Hematopoietic multipotent progenitor cell treated with erythropoietin and hydrocortisone succinate and interleukin-3 and kit ligand, for 8 days (in vitro differentiated cells): Measurements from ENCODE around the gene BTBD9.

Source experiments
- DNase-seq: peaks from one replicate; pipeline ENCODE4 v3.0.0-alpha.2; 2015

Gene BTBD9

DNA sequence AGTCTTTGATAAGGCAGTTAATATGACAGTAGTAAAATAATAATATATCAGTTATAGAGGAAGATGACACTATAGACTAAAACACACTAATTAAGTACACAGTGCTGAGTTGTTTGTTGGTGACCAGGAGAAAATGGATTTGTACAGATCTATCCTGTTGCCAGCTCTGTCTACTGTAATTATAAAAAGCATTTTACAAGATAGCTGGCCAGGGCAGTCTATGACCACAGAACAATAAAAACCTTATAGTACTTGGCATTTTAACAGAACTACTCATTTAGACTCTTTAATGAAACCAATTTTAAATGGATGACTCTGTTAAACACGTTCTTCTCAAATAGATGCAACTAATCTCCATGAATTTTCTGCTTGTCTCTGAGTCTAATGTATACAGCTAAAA is 367.5 kb downstream of the BTBD9 start:
- DNase-seq, result no peak

DNA sequence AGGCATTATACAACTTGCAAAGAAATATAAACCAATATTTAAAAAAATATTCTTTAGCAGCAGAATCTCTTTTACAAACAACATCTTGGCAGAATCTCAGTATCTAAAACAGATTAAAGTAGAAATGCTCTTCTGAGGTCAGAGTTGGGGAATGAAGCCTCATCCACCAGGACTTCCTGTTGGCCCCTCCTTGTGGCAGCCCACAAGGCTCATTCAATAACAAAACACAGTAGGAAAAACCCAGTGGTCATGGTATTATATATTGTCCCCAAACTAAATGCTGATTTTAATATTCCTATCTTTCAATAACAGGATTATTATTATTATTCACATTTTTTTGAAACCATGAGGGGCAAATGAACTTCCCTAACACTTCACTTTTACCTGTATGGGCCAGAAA is 368.6 kb downstream of the BTBD9 start:
- no peak for DNase-seq

DNA sequence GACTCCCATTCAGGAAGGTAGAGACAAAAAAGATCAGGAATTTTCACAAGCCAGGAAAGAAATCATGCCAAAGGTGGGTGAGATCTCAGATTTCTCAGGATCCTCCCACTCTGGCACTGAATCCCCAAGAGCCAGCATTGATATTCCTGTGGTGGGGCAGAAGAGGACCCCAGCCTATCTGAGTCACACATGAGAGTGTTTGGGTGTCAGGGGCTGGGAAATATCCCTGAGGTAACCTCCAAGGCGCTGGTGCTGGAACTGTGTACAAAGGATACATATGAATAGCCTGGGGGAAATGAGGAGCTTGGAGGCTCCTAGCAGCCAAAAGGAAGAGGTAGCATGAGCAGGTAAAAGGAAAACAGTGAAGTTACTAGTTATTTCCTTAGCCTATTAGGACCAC is 369.4 kb downstream of the BTBD9 start:
- DNase-seq, result no peak

DNA sequence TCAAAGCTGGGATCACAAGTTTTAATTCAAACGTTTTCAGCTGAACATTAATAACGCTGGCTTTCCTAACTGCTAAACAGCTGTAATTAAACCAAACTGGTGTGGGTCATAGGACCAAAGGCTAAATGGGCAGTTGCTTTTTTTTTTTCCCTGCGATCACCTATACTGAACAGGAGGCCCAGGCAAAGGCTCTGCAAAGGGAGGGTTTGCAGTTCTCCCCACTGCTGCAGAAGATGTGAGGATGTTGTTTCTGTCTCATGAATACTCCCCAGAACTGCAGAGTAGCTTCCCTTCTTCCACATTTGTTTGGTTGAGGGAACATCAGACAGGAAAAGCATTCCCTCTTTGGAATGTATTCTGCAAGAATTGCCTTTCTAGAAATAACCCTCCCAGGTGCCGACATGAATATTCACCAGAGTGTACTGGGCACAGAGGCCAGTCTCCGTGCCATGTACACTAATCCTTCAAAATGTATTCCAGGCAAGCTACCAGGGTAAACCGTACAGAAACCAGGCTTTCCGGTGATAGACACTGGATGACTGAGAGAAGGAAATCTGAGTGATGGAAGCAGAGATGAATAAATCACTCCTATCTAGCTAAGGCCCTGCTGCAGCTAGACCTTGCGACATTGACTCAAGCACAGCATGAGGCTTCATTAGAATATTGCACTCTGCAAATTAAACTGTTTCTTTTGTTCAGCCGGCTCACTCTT is 370.1 kb downstream of the BTBD9 start:
- DNase-seq, result no peak

DNA sequence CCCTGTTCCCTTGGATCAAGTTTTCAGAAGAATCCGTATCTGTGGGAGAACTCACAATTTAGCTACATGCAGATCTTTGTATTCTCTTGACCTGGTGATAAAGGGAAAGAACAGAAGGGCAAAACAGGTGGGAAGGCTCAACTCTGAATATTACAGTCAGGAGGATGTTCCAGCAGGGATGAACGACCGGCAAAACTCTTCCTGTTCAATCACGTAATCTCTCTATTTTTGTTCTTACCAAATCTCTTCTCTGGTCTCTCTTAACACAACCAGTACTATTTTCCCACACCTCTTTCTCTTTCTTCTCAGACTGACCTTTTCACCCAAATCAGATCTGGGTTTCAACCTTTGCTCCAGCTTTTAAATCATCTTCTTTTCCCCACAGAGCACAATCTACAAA is 371.4 kb downstream of the BTBD9 start:
- DNase-seq, result no peak

DNA sequence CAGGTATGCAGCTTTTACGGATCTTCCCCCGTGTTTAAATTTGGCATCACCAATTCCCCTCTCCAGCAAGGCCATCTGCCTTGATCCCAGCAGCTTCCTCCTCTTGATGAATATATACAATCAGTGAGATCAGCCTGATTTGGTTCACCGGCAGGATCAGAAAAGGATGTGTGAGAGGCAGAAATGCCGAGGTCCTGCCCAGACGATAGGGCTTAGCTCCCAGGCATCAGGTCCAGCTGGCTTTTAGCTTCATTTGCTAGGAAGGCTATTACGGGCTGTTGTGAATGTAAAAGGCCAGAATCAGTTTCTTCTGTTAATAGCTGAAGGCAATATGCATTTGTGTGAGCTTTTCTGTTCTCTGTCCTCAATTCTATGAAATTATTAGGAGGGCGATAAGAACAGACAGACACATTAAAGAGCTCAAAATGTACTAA is 372.8 kb downstream of the BTBD9 start:
- DNase-seq, result no peak

DNA sequence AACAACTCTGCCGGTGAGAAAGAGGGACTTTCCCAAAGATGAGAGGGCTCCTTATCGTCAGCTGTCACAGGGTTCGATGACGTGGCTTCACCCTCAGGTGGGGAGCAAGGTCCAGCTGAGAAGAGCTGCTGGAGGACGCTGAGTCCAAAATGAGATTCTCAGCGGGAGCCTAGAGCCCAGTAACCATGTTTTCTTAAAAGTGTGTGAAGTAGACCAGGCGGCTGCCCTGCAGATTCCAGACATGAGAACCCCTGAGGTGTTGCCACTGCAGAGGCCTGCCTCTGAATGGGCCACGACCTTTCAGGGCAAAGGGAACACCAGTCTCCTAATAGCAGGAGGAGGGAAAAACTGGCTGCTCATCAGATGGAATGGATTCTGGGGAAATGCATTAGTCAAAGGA is 375.1 kb downstream of the BTBD9 start:
- DNase-seq, result no peak

DNA sequence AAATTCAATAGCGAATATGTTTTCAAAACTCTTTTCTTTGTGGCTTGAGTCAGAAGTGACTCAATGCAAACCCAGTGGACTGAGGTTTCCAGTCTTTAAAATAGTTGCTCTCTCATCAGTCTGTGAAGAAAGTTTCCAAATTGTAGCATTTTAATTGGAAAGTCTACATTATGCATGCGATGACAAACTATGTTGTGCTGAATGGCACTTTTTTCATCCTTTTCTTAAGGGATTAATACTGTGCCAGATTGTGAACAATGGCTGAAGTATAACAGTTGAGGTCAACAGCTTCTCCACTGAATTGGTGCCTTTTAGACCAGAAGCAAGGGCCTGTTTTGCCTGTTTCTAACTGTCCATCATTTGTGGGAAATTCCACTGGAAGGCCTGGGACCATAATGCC is 377.1 kb downstream of the BTBD9 start:
- no peak for DNase-seq

DNA sequence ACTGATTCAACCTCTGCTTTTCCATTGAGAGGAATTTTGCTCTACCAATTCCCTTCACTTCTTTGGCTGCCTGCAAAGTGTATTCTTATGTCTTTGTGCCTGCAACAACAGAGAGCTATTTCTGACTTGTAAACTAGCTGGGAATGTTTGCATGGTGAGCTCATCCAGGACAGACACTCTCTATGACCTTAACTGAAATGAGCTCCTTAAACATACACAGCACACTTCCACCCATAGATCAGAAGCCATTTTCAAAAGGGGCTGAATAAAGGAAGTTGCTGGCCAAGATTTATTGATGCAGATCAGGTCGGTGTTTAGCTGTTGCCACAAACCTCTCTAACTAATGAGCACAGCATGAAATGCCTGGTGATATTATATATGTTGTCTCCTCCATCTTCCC is 377.7 kb downstream of the BTBD9 start:
- no peak for DNase-seq

DNA sequence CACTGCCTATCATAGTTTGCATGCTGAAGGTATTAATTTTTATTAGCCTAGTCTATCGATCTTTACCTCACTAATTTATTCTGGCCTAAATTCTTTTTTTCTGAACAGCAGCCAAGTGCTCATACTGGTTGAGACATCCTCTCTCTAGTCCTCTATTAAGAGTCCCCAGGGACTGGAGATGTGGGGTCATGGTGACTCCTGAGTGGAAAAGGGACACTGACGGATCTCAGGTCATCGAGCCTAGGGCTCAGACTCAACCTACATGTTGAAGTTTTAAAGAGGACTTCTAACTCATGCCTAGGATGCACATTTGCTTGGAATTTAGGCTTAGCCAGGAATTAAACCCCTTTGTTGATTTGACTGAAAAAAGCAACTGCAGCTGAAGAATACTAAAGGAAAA is 378.1 kb downstream of the BTBD9 start:
- no peak for DNase-seq

DNA sequence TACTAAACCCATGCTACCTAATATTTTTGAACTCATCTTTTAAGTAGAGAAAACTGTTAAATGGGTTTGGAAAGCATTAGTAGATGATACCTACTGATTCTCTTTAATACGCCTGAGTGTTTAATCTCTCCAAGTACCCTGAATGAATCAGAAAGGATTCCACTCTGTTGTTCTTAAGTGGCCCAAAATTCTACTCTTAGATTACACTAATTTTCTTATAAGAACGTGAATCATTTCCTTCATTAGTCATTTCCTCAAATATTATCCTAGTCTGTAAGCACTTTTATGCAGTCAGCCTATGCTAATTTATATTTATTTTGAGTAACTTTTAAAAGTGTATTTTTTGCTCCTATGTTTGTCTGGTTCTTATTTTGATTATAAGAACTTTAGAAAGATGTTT is 380.0 kb downstream of the BTBD9 start:
- no peak for DNase-seq

DNA sequence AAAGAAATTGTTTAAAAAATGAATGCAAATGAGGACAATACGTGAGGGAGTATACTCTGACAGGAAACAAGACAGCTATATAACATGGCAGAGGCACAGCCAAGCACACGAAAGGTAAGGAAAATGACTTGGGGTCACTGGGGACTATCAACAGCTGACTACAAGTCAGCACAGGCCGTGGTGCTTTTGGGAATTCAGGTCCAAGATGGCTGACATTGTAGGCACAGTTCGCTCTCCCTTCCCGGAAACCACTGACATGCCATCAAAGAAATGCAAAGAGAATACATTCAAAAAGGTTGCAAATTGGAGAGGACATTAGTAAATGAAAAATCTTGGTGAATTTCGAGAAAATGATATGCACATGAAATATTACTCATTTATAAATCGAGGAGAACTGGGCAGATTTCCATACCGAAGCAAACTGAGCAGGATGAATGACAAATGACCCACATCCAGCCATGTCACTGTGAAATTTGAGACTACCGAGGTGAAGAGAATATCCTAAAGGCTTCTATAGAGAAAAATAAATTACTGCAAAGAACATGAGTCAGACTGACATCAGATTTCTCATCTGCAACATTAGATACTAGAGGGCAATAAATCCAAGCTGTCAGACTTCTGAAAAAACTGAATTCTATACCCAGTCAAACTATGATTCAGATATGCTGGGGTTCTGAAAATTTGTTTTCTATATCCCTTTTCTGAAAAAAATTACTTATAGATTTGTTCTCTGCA is 391.1 kb downstream of the BTBD9 start:
- DNase-seq, result no peak

DNA sequence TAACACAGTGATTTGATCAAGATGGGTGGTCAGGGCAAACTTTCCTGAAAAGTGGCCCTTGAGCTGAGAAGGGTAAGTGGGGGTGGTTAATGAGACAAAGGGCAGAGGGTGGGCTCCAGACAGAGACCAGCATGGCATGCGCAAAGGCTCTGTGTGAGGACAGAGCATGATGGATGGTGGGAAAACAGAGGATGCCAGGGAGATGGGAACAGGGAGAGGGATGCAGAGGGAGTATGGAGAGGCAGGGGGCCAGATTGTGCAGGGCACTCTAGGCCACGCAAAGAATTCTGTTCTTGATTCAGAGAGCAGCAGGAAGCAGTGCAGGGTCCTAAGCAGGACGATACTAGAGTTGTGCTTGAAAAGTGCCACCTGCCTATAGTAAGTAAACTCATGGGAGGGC is 394.4 kb downstream of the BTBD9 start:
- DNase-seq, result no peak

DNA sequence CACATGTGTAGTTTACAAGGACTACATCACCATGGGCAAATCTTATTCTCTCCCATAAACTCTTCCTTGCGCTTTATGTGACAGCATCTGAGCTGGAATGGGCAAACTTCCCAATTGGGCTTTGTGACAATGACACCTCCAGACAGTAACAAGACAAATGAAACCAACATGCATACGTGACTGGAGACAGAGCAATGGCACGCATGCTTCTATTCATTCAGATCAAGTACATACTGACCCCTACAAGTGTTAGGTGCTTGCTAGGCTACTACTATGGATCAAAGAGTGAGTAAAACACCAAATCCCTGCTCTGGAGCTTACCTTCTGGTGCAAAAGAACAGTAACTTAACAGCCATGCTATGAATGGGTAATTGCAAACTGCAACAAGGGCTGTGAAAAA is 394.9 kb downstream of the BTBD9 start:
- no peak for DNase-seq

DNA sequence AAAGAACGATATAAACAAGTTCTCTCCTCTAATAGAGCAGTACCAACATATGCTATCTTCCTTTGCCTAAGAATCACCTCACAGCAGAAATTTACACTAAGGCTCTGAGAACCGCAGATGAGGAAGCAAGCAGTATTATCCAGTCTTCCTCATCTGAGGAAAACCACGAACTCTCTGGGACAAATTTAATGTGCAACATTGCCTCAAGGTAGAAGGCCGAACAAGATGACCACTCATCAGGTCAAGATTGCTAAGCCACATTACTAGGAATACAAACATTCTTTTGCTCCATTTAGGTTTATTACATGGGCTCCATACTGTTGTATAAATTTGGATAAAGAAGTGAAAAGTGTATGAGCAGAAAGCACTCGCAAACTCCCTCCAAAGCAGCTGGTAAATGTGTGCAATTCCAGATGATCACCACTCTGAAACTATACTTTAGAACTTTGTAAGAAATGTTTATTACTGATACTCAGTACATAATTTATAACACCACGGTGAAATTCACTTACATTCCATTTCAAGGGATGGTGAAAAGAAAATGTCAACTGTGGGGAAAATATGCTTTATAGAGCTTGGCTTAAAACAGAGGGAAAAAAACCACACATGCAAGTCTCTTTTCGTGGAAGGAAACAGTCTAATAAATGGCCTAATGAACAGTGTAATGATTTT is 398.4 kb downstream of the BTBD9 start:
- no peak for DNase-seq

DNA sequence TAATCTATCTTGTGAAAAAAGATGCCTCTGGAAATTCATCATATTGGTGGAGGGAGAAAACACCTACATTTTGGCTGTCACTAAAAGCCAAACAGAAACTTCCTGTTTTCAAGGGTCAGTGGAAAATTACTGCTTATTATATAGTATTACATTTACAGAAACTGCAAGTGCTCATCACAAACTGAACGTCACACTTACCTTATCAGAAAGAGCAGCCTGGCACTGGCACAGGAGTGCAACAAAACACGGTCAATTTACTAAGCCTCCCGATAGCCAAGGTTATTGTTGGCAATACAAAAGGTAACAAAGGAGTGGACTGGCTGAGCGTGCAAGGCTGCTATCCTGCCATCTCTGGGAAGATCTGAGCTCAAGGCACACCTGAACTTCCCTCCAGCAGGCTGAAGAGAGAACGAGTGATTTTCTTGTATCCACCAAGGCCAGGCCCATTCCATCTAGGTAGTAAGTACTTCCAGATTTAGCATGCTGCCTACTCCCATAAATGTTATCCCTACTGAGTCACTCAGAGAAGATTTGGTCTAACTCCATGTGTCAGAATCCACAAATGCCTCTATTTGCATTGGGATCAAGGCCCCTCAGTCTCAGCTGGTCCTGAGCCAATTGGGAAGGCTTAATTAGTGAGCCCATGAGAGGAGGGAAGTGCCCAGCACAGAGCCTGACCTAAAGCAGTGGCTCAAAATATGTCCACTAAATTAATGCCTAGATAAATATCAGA is 399.8 kb downstream of the BTBD9 start:
- no peak for DNase-seq

DNA sequence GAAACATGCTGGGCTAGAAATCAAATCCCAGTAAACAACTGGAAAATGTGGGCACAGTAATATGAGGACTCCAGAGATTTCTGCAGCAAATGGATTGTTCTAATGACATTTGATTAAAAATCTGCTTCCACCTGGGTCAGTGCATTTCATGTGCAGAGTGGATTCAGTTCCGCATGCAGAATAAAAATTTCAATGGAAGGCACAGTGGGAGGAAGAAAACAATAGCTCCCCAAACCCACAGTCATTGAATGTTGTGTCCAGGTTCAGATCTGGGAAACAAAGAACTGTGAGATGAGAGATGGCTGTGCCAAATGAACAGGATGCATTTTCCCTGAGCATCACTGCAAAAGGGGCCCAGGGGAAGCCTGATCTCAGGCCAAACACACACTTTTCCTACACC is 403.1 kb downstream of the BTBD9 start:
- no peak for DNase-seq

DNA sequence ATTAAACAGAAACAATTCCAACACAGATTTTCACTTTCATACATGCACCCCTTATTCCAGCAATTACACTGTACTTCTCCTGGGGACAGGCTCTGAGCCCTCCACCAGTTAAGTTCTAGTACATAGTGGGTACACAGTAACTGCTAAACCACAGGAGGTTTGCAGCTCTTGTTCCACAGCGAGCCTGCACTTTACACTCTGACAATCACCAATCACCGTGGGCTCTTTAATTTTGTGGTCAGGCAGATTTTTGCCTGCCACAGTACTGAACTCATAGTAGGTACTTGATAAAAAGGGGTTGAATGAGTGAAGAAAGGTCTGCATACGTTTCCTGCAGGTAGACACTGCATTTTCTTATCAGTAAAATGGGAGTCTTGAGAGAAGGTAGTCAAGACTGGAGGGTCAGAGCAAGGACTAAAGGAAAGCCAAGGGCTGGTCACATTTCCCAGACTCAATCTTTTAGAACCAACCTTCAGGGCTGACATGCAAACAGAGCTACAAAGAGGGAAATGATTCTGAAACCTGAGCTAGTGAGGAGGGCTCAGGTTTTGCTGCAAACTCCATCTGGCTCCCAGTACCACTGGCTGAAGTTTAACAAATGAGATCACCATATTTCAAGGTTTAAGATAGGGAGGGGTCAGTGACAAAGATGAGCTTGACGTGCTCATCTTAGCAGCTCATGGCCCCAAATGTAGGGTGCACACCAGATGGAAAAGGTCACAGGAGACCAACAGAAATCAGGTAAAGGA is 404.6 kb downstream of the BTBD9 start:
- DNase-seq, result no peak

DNA sequence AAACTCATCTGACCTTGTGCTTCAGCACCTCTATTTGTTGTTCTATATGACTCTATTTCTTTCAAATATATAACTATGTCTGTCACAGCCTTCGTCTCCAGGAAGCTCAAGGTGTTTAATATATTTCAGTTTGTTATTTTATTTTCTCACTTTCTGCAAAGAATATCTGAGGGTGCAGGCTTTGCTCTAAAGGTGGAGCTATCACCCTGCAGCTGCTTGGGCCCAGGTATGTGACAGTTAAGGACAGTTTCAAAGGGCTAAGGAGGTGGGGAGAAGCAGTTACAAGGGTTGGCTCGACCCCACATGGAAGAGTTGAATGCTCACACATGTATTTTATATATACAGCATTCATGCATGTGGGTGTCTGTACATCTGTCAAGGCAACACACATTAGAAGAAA is 405.6 kb downstream of the BTBD9 start:
- no peak for DNase-seq

DNA sequence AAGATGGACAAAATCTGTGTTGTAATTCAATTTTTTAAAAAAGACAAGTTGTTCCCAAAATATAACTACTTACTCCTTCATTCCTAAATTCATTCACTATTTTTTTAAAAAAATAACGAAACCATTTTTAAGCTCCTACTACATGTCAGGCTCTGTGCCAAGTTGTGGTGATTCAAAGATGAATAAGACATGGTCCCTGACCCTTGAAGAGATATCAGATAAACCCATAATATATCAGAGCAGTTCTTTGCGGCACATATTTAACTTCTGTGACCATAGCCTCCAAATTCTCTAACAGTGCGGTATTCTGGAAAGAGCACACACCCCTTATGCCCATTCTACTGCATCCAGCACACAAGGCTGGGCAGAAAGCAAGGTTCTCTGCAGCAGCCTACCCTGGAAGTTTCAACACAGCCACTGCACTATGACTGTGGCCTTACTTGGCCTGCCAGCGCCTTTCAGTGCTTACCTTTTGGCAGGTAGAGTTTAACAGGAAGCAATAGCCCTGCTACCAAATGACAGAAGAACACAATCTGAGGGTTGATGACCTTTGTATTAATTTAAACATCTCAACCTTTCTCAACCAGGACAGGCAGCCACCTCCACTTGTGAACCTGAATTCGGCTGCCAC is 406.5 kb downstream of the BTBD9 start:
- no peak for DNase-seq

DNA sequence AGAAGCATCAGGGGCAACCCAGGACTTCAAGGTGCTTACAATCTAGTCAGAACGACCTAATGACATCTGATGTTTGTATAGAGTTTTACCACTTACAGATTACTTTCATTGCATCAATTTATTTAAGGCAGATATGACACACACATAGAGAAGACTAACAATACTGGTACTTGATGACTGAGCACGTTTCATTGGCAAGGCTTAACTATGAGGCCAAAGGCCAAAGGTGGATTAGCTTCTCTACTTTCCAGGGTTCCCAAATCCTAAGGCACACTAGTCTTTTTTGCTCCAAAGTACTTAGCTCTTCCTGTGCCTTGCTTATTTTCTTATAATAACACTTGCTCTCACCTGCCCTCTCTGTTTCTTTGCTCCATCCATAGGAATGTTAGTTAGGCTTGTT is 414.0 kb downstream of the BTBD9 start:
- DNase-seq, result no peak

DNA sequence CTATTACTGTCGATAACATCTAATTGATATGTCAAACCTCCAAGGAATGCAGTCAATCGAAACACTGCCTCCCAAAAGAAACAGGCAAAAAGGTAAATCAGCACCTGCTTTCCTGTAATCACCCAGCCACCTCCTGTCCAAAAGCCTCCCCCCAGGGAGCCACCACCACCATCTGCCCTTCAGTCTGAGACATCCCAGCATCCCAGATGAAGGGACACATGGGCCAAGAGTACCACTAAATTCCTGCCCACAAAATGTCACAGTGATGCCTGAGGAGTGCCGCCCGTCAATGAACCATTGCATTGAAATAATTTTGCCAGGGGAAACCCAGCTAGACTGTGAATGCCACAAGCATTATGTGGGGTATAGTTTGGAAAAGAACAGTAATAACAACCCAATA is 418.5 kb downstream of the BTBD9 start:
- DNase-seq, result no peak
